Bone marrow (tissue), 2 donors: Measurements from ENCODE around the gene FAM163A.

Experiments
- DNase-seq, 2 donors: peaks; one replicate each; lab custom pipeline; 2025; lab: John Stamatoyannopoulos, UW

Gene FAM163A

DNA sequence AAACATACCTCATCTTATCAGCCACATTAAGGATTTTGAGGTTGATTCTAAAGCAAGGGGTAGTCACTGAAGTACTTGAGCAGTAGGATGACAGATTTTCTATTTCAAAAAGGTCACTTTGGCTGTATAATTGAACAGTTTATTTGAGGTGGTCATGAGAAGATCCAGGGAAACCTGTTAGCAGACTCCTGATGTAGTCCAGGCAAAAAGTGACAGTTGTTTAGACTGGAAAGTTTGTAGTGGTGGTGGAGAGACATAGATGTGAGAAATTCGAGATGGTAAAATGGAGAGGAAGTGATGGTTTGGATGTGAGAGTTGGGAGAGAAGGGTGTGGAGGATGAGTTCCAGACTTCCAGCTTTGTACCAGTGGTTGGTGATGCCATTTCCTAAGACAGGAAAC is 7.5 kb downstream of the FAM163A start:
- DNase-seq = no peak

DNA sequence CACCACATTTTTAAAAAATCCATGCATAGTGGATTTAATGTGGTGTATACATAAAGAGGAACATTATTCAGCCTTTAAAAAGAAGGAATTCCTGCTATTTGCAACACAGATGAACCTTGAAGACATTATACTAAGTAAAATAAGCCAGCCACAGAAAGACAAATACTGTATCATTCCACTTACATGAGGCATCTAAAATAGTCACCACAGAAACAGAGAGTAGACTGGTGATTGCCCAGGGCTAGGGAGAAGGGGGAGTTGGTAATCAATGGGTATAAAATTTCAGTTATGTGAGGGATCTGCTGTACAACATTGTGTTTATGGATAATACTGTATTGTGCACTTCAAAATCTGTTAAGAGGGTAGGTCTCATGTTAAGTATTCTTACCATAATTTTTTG is 10.0 kb downstream of the FAM163A start:
- DNase-seq = no peak

DNA sequence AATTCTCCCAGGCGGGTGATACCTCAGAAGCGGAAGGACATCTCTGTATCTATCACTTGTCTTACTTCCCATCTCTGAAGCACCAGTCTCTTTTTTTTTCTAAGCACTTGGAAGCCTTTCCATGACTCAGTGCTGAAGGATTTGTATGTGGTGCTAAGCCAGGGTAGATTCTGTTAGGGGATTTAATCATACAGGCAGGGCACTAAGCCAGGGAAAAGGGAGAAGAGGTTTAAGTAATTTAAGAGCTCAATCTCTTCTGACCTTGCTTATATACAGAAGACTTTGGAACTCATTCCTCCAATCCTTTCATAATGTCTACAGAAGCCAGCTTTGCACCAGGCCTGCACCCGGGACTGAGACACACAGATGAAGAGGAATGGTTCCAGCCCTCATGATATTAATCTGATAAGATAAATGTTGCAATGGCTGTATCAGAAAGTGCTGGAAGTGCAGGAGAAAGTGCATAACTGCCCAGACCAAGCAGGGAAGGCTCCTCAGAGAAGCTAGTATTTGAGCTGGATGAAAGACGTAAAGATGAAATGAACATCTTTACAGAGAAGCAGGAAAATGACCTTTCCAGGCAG is 11.0 kb downstream of the FAM163A start:
- DNase-seq = no peak

DNA sequence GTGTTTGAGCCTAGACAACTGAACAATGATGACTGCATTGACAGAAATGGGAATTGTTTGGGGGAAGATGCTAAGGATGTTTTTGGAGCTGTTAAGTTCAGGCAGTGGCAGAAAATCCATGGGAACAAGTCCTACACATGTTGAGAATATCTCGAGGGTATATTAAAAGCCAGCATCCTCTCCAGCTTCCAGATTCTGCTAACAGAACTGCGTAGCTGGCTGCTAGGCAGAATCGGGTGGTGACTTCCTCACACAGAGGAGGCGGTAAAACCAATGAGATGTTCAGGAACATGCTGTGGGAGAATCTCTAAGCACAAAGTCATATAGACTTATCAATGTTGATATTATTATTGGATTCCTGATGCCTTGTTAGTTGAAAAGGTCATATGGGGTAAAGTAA is 14.8 kb downstream of the FAM163A start:
- no peak for DNase-seq

DNA sequence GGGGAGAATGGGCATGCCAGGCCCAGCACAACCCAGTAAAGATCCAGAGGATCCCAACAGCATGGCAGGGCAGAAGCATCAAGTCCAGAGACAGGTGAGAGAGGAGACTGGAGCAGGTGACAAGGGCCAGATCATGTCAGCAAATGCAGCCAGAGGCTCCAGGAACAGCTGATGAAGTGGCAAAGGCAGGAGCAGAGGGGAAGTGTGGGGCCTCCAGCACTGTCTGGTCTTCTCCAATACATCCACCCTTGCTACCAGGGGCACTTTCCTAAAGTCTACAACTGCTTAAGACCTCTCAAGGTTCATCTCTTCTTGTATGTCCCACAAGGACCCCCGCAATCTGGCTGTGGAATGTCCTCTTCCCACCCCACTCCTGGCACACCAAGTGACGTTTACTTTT is 17.4 kb downstream of the FAM163A start:
- no peak for DNase-seq

DNA sequence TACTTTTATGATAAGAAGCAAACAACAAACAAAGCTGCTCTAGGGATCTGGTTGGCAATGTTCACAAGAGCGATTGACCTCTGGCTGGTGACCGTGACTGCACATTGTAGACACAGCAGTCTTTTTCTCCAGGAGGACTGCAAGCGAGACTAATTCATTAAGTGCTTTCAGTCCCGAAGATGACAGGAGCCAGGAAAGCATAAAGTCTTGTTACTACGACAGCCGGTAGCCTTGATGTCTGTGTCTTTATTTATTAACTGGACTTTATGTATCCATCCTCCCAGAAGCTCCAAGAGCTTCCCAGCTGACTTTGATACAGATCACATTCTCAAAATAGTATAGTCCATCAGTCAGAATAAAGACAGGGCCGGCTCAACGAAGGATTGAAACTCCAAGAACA is 18.2 kb downstream of the FAM163A start:
- no peak for DNase-seq

DNA sequence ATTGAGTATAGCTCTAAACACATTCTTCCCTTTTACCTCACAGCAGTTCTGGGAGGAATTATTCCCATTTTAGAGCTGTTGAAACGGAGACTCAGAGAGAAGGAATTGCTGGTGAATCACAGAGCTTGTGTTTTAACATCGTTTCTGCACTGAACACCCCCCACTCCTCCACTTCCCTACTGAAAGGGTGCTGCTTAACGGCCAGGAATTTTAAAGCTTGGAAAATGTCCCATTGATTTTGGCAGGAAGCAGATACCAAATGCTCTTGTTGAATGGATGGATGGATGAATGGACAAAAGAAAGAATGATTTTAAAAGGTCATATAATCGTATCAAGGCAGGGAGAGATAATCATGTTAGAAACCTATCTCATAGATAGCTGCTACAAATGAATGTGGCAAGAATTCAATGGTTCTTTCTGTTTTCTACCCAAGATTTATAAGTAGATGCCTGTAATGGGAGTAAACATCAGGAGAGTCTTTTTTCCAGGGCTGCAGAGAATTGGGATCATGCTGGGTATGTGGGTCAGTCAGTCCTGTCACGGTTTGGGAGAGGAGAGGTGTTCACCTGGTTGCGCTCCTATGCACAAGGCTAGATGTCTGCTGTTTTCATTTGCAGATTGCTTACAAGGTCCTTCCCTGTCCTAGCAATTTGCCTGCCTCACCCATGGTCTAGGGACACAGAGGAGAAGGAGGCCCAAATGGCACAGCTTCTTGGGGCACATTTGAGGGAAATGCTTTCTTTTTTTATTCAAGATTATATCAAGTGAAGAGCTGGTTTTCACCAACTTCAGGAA is 19.0 kb downstream of the FAM163A start:
- DNase-seq = no peak

DNA sequence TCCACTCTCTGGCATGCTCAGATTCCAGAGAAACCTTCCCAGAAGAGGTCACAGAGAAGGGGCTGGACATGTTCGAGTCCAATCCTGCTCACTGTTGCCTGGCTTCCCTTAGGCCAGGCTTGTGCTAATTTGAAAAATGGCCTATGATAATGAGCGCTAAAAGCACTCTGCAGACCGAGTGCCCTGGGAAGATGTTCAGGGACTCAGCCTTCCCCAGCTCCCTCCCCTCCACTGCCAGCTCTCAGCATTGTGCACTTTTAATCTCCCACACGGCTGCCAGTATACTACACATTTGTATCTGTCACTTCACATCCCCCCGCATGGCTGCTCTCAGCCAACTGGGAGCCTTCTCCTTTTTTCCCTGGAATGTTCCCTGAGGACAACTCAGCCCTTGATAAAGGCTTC is 24.1 kb downstream of the FAM163A start:
- no peak for DNase-seq

DNA sequence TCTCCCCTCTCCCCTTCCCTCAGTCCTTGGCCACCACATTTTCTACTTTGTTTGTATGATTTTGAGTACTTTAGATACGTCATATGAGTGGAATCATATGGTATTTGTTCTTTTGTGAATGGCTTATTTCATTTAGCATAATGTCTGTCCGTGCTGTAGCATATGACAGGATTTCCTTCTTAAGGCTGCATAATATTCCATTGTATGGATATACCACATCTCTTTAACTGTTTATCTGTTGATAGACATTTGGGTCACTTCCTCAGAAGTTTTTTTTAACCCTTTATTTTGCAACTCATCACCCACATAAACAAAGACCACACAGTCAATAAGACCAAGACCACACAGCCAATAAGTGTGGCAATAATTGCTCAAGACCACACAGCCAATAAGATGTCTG is 24.9 kb downstream of the FAM163A start:
- DNase-seq = no peak

DNA sequence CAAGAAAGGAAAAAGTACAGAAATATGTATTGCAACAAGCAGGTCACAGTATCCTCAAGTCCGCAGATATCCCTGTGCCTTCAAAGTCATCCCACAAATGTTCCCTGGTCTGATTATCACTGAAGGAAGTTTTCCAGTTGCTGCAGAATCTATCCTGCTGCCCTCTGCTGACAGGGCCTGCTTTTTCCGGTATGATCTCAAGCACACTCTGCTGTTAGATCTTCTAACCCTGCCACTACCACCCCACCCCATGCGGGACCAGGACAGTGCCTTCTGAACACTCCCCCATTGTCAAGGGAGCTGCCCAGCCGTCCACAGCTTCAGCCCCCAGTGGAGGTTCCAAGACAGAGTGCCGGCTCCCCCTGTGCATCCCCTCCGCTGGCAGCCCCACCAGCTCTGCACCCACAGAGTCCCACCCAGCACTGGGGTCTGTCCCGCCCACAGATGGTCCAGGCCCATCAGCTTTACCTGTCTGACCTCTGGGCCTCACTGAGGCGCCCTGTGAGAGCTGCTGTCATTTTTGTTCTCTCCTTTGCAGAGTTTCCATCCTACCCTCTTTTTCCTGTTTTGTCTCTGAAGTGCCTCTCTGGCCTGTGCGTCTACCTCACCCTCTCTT is 27.9 kb downstream of the FAM163A start:
- no peak for DNase-seq

DNA sequence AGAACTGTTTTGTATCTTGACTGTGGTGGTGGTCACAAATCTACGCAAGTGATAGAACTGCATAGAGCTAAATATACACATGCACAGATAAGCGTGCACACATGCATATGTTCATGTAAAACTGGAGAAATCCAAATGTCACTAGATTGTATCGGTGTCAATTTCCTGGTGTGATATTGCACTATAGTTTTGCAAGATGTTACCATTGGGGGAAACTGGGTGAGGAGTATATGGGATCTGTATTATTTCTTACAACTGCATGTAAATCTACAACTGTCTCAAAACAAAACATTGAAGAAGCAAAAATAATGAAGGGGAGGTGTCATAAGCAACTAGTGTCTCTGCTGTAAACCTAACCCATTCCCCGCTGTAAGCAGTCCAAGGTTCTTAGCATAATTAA is 30.2 kb downstream of the FAM163A start:
- no peak for DNase-seq

DNA sequence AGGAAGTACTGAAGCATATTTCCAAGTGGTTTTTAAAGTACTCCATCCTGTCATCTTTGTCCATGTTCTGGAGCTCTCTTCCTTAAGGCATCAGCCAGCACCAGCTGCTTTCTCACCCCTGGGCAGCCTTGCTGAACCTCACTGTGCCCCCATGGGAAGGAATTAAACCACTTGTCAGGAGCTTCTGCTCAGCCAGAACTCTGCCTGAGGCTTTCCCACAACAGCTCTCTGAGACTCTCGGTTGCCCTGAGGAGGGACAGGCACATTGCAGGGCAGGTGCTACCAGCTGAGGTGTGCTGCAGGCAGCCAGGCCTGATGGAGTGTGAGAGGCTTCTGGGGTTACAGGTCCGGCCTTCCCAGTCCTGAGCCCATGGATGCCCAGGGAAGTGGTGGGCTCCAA is 30.9 kb downstream of the FAM163A start:
- DNase-seq = no peak

DNA sequence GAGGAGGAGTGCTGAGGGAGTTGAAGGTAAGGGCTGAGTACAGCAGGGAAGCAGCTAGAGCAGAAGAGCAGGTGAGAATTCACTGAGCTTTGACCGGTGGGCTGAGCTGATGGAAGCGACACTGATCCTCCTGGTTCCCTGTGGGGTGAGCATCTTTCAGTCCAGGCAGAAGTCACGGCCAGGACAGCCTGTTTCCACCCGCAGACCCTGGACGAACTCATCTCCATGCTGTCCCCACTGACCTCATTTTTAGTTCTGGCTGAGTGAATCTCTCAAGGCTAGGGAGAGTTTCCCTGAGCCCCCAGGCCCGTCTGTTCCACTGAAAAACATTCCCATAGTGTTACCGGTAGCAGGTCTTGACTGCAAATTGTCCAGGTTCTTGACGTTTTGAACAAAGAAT is 31.5 kb downstream of the FAM163A start:
- no peak for DNase-seq

DNA sequence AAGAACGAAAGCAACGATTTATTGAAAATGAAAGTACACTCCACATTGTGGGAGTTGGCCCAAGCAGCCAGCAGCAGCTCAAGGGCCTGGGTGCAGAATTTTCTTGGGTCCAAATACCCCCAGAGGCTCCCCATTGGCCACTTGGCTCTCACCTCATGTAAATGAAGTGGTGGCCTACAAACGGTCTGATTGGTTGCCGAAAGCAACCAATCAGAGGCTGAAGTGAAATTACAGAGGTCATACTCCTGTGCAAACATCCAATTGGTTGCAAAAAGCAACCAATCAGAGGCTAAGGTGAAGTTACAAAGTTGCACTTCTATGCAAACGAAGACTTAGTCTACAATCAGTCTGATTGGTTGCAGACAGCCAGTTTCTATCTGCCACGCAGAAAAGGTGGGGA is 31.9 kb downstream of the FAM163A start:
- DNase-seq = no peak

DNA sequence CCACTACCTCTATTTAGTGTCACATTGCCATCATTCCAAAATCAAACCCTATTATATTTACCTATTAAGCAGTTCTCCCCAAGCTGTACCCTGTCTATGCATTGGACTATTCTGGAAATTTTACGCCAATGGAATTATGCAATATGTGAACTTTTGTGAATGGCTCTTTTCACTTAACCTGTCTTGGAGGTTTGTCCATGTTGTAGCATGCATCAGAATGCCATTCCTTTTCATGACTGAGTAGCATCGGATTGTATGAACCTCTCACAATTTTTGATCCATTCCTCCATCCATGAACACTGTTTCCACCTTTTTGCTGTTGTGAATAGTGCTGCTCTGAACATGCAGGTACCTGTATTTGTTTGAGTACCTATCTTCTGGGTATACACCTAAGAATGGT is 33.7 kb downstream of the FAM163A start:
- no peak for DNase-seq

DNA sequence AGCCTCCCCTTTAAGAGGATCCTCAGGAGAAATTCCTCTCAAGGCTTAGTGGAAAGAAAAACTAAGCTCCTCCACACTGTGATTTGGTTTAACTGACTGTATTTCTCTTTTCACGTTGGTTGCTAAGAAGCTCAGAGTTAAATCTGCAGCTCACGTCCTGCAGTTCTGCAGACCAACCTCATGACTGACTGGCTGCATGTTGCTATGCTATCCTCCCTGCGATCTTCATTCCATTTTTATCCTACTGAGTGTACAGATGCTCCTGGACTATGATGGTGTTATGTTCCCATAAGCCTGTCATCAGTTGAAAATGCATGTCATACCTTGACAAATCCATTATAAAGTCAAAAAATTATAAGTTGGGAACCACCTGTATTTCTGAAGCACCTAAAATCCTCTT is 34.6 kb downstream of the FAM163A start:
- no peak for DNase-seq

DNA sequence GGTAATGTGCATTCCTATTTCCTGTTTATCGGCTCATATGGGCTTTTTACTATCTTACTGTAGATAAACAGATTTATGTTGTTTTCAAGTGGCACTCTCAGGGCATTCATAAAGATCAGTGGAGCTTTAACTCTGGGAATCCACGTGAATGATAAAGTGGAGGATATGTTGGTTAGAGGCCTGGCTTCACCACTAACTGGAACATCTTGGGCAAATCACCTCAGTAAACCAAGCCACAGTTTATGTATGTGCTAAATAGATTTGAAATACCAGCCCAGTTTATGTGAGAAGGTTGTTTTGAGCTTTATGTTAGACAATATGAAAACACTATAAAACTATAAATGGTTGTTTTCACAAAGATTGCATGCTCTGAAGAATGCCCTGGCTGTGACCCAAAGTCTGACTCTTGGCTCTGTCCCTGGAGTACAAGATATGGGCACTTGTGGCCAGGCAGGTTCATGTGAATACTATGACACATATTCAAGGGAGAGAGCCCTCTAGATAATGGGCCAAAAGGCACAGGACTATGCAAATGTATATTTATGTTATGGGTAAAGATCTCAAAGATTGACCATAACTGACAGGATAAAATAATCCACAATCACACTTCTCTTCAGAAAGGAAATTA is 36.7 kb downstream of the FAM163A start:
- no peak for DNase-seq

DNA sequence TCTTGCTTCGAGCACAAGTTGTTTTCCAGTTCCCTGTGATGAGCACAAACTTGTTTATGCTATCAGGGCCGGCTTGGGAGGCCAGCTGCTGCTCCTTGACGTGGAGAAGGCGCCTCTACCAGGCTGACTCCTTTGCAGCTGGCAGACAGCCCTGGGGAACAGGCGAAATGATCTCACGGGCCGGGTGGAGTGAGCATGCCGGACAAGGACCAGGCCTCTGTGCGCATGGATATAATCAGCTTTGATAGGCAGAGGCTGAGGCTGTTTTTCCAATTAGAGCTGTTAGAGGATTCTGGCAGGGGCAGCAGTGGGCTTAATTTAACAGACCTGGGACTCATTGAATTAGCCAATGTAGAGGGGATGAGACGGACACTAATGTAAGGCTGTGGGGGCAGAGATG is 38.9 kb downstream of the FAM163A start:
- no peak for DNase-seq

DNA sequence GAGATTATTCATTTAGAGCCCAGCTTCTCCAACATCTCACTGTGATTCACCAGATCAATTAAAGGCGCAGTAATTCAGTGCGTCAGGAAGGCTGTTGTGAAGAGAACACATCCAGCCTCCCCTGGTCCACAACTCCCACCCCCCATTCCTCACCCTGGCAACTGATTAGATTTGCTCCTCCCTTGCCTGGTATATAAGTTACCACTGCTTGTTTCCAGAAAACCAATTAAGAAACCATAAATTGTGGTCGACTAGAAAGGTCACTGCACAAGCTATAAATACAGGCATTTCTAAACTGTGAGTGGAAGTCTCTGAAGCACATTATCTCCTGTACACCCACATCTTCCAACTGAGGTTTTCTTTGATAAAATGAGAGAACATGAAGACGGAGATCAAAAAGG is 41.9 kb downstream of the FAM163A start:
- DNase-seq = no peak

DNA sequence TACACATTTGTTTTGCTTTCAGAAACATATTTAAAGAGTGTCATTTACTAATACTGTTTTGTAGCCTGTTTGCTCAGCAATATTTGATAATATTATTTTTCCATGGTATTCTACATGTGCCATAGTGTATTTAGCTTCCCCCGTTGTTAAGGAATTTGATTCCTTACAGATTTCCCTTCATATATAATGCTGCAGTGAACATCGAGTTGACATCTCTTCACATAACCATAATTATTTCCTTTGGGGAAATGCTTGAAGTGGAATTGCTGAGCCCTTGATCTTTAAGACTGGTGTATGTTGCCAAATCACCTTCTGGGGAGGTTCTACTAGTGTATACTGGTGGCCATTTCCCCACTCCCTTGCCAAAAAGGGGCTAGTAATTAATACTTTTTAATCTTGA is 42.6 kb downstream of the FAM163A start:
- no peak for DNase-seq

DNA sequence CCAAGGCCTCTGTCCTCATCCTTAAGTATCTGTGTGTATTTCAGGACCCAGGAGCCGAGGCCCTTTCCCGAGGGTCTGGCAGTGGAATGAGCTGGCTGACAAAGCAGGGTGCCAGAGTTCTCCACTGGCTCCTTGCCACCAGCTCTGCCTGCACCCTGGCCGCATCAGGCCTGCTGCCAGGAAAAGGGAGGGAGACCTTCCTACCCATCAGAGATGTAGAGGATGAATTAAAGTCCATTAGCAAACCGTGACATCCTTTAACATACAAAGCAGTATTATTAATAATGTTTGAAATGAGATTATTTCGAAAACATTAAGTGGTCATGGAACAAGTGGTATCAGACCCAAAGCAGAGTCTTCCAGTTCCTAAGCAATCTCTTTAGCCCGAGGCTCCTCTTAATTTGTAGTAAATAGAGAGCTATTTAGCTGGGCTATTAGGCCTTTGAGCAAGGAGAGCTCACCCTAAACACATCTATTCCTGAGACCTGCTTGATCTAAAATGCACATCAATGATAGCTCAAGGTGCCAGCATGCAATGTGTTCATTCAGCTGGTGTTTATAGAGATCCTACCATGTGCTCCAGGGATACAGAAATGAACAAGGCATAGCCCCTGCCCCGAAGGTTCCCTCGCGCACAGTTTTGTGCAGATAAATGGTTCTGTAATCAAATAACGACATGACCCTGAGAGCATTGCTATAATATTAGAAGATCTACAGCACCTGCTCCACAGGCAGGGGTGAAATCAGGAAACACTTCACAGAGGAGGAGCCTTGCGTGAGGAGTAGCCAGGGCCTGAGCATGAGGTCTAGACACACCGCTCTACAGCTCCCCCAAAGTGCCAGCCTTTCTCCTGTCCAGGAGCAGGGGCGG is 44.0 kb downstream of the FAM163A start:
- DNase-seq = no peak

DNA sequence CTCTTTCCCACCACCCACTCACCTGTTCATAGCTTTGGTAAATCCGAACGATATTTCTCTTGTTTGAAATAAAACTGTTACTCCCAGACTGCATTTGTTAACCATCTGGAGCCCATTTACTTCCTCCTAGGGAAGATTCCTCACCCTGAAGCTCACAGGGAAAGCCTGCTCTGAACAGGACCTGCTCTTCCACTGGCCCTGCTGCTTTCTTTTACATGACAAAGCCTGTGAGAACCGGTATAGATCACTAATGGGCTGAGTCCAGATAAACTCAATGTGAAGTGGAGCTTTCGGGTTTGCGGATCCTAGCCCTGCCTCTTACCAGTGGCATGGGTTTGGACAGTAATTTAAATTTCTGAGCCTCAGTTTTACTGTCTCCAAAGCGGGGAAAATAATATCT is 45.2 kb downstream of the FAM163A start:
- DNase-seq = no peak
